Transverse colon (tissue), 4 donors: ENCODE measurements around the gene TMEM134. TPM values are rescaled to one million over a fixed set of nuclear protein-coding genes. Genes with fewer than 3 reads are reported as not detected.
A peak's percentile ranks its signal among the peaks of the same experiment; 100 is the strongest.
"Not testable (repeated sequence)": the region's sequence is repeated elsewhere in the genome, so short reads cannot be mapped to it uniquely, and the experiment has no call there.

ENCODE experiments used
- DNase-seq: peaks from one replicate; pipeline ENCODE4 v3.0.0-alpha.2; 2019
- H3K27ac ChIP-seq, 4 donors: fragments of 200-600 bp; sonication (generic); 2 replicates each; pipeline ENCODE4 v1.5.1; 2016 to 2018; ENCODE audit warnings: inconsistent platforms in 4 of 4
- H3K27me3 ChIP-seq: fragments of 200-600 bp; sonication (generic); 2 replicates; pipeline ENCODE4 v1.5.1; 2017; ENCODE audit warnings: inconsistent platforms
- H3K36me3 ChIP-seq, 4 donors: fragments of 200-600 bp; sonication (generic); 2 replicates each; pipeline ENCODE4 v1.5.1; 2017 to 2019; ENCODE audit warnings: inconsistent platforms in 4 of 4
- H3K4me1 ChIP-seq, 4 donors: fragments of 200-600 bp; sonication (generic); 2 replicates each; pipeline ENCODE4 v1.5.1; 2017 to 2020; ENCODE audit warnings: inconsistent platforms in 4 of 4
- H3K4me3 ChIP-seq, 4 donors: fragments of 200-600 bp; sonication (generic); 1 replicate in 1 of 4; 2 replicates in 3 of 4; pipeline versions ENCODE4 v1.5.1 to v1.6.1; 2017 to 2019; ENCODE audit warnings: inconsistent platforms in 4 of 4
- H3K9me3 ChIP-seq, 2 donors: fragments of 200-600 bp; sonication (generic); 2 replicates each; pipeline ENCODE4 v1.5.1; 2017 to 2019; ENCODE audit warnings: inconsistent platforms in 2 of 2
- CTCF ChIP-seq, 5 experiments: fragments of 200-600 bp in 3 of 5; fragments of 450-650 bp in 2 of 5; sonication (generic) in 3 of 5; IDR thresholded peaks; 1 replicate in 2 of 5; 2 replicates in 3 of 5; pipeline ENCODE4 v1.5.1; 2016 to 2017; ENCODE audit warnings: antibody characterized with exemption in 5 of 5, inconsistent platforms in 3 of 5, mild to moderate bottlenecking in 2 of 5, moderate library complexity in 1 of 5
- EP300 ChIP-seq: sonication (generic); formaldehyde crosslinking; IDR thresholded peaks from one replicate; pipeline ENCODE4 v1.6.1; 2017; ENCODE audit warnings: antibody characterized with exemption, low read depth
- POLR2A ChIP-seq: fragments of 450-650 bp; IDR thresholded peaks from one replicate; pipeline ENCODE4 v1.6.1; 2016; ENCODE audit warnings: antibody characterized with exemption, mild to moderate bottlenecking, moderate library complexity
- POLR2AphosphoS5 ChIP-seq, 3 donors: sonication (generic); formaldehyde crosslinking; IDR thresholded peaks; one replicate each; pipeline ENCODE4 v1.6.1; 2016; ENCODE audit warnings: antibody characterized with exemption in 3 of 3
- WGBS, 2 donors: methylation state at CpG; one replicate each; pipeline ENCODE4 v1.1.5; 2018; ENCODE audit warnings: low coverage in 1 of 2; 5-methylcytosine and 5-hydroxymethylcytosine counted together
- in situ Hi-C, 4 donors: fragments of 200-750 bp; cut with MboI; loops; one replicate each; pipeline versions ENCODE4 v1.15.0 to v1.15.1; 2017; ENCODE audit warnings: low sequenced_read_pairs in 3 of 4, low pct_ligation_motif_present in 1 of 4, low pct_unique_long_range_greater_than_20kb in 1 of 4
- intact Hi-C: fragments of 100-400 bp; cut with DNase I; formaldehyde crosslinking; loops from one replicate; pipeline ENCODE4 v1.15.1; 2023; ENCODE audit warnings: low total_unique reads
- total RNA-seq, 4 donors: library from RNA; depleted of rRNA; stranded (reverse); fragments of >200 nt; gene quantifications; one replicate each; pipeline ENCODE4 v1.1.0, GENCODE V29; 2016

TMEM134 gene
- total RNA-seq, 4 donors from 2014 or later, result 107 to 347 (median 115) TPM

GRCh38 chr11:67482827-67483798 lies 14.1 kb upstream of the TMEM134 start, which contains the start of gene AIP:
Gene AIP (plus strand): TSS chr11:67483026. CDS start chr11:67483159, 133 bp downstream.
- WGBS, 2 donors, result 0 to 10% methylated on average over 2 to 60 of the region's 60 CpGs
- peak; percentile 78 for TF ChIP-seq POLR2A
- TF ChIP-seq EP300, result no peak
- TF ChIP-seq POLR2AphosphoS5 (IDR thresholded peaks at IDR 0.05), result peak; percentile 62 to 79 (median 67)
- TF ChIP-seq CTCF (IDR thresholded peaks at IDR 0.05), result peak in 3 of 5 experiments; percentile 21 to 69 (median 50)
- intact Hi-C loops, result loop anchor here (5.0 kb wide), 1 partner anchor 81 kb away; the partner anchor contains the start of genes PPP1CA and TBC1D10C
- in situ Hi-C loops, result loop anchor here in 2 of 4 donors (10.0 kb wide), 1 partner anchor 88 kb away; the partner anchor contains the start of gene RAD9A (in 2 of the 2)
- Histone ChIP-seq H3K36me3 (peaks cover 0 to 5% (median 0%) of the 10 kb centered on the region in 4 donors), H3K27me3 (no peaks in the 10 kb centered on the region), H3K9me3 (no peaks in the 10 kb centered on the region), H3K27ac (peak within 1 kb of the TSS; percentile 82 to 90 (median 90)), H3K4me1 (peaks cover 15 to 32% (median 25%) of the 10 kb centered on the region in 4 donors), H3K4me3 (peak within 1 kb of the TSS; percentile 40 to 62 (median 46))
- peak; percentile 98 for DNase-seq

GRCh38 chr11:67482275-67482826 lies 13.3 kb upstream of the TMEM134 start:
- TF ChIP-seq EP300 (no peak), POLR2A (no peak)
- H3K4me3 ChIP-seq, result peak overlapping the region; percentile 40 to 62 (median 46)
- intact Hi-C loops (loop anchor here (5.0 kb wide), 1 partner anchor 80 kb away; the partner anchor contains the start of genes PPP1CA and TBC1D10C), in situ Hi-C loops (loop anchor here in 2 of 4 donors (10.0 kb wide), 1 partner anchor 88 kb away; the partner anchor contains the start of gene RAD9A (in 2 of the 2))
- peak overlapping the region; percentile 82 to 90 (median 90) for H3K27ac ChIP-seq
- 22 to 29% methylated on average over 19 of the region's 19 CpGs for WGBS, 2 donors
- H3K36me3 ChIP-seq, result no peaks in the 10 kb centered on the region
- no peaks in the 10 kb centered on the region for H3K9me3 ChIP-seq
- H3K27me3 ChIP-seq, result no peaks in the 10 kb centered on the region
- peaks cover 15 to 32% (median 25%) of the 10 kb centered on the region in 4 donors for H3K4me1 ChIP-seq
- no peak for DNase-seq

GRCh38 chr11:67477344-67478050 lies 8.4 kb upstream of the TMEM134 start:
- H3K36me3 ChIP-seq, DNase-seq, H3K27ac ChIP-seq, intact Hi-C loops, H3K4me1 ChIP-seq, H3K9me3 ChIP-seq, in situ Hi-C loops, H3K4me3 ChIP-seq, H3K27me3 ChIP-seq: not testable (repeated sequence)
- WGBS, 2 donors, result 78 to 80% methylated on average over 12 to 15 of the region's 16 CpGs

- 77 to 78% methylated on average over 7 to 10 of the region's 10 CpGs for WGBS, 2 donors
- H3K9me3 ChIP-seq, H3K36me3 ChIP-seq, H3K27ac ChIP-seq, H3K4me1 ChIP-seq, in situ Hi-C loops, H3K27me3 ChIP-seq, DNase-seq, H3K4me3 ChIP-seq, intact Hi-C loops: not testable (repeated sequence)
These were observed 7.6 kb upstream of the TMEM134 start for GRCh38 chr11:67476692-67477091.

- no peak overlapping the region for H3K27ac ChIP-seq
- H3K4me3 ChIP-seq, result no peak overlapping the region
- in situ Hi-C loops, result no loop called here
- no peak for DNase-seq
- no peaks in the 10 kb centered on the region for H3K36me3 ChIP-seq
- TF ChIP-seq POLR2A, result no peak
- TF ChIP-seq CTCF (IDR thresholded peaks at IDR 0.05), result no peak
- no peak for TF ChIP-seq POLR2AphosphoS5 (IDR thresholded peaks at IDR 0.05)
- TF ChIP-seq EP300, result no peak
- H3K4me1 ChIP-seq, result peaks cover 3 to 12% (median 10%) of the 10 kb centered on the region in 4 donors
- H3K9me3 ChIP-seq, result no peaks in the 10 kb centered on the region
- 75% methylated on average over 6 to 7 of the region's 7 CpGs for WGBS, 2 donors
- no peaks in the 10 kb centered on the region for H3K27me3 ChIP-seq
- intact Hi-C loops, result no loop called here
These were observed 3.8 kb upstream of the TMEM134 start for GRCh38 chr11:67472882-67473281.
